HAP-1 (cell line): ENCODE measurements around the gene SOD3.

ENCODE experiments used
- DNase-seq, 2 experiments: peaks; one replicate each; pipeline ENCODE4 v3.0.0-alpha.2; 2016 to 2020; ENCODE audit warnings: low spot score in 2 of 2
- H3K27me3 ChIP-seq: fragments of 250-450 bp; sonication (Bioruptor Pico); 2 replicates; pipeline ENCODE4 v1.5.1; 2020; ENCODE audit warnings: low read depth, mild to moderate bottlenecking, moderate library complexity
- H3K36me3 ChIP-seq: fragments of 250-450 bp; sonication (Bioruptor Pico); replicated peaks from 2 replicates; pipeline ENCODE4 v1.5.1; 2020; ENCODE audit warnings: mild to moderate bottlenecking
- H3K4me1 ChIP-seq: fragments of 250-450 bp; sonication (Bioruptor Pico); 2 replicates; pipeline ENCODE4 v1.5.1; 2020; ENCODE audit warnings: mild to moderate bottlenecking
- H3K4me3 ChIP-seq: fragments of 250-450 bp; sonication (Bioruptor Pico); 2 replicates; pipeline ENCODE4 v1.5.1; 2020; ENCODE audit warnings: mild to moderate bottlenecking, moderate library complexity
- H3K9me3 ChIP-seq: fragments of 250-450 bp; sonication (Bioruptor Pico); 2 replicates; pipeline ENCODE4 v1.5.1; 2020; ENCODE audit warnings: mild to moderate bottlenecking, moderate library complexity
- in situ Hi-C: fragments of 300-500 bp; cut with MboI; formaldehyde crosslinking; loops from 3 replicates; pipeline ENCODE4 v1.14.3; 2020; ENCODE audit warnings: low sequenced_read_pairs, inconsistent platforms, mixed read lengths

SOD3 gene, protein sequence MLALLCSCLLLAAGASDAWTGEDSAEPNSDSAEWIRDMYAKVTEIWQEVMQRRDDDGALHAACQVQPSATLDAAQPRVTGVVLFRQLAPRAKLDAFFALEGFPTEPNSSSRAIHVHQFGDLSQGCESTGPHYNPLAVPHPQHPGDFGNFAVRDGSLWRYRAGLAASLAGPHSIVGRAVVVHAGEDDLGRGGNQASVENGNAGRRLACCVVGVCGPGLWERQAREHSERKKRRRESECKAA

DNA sequence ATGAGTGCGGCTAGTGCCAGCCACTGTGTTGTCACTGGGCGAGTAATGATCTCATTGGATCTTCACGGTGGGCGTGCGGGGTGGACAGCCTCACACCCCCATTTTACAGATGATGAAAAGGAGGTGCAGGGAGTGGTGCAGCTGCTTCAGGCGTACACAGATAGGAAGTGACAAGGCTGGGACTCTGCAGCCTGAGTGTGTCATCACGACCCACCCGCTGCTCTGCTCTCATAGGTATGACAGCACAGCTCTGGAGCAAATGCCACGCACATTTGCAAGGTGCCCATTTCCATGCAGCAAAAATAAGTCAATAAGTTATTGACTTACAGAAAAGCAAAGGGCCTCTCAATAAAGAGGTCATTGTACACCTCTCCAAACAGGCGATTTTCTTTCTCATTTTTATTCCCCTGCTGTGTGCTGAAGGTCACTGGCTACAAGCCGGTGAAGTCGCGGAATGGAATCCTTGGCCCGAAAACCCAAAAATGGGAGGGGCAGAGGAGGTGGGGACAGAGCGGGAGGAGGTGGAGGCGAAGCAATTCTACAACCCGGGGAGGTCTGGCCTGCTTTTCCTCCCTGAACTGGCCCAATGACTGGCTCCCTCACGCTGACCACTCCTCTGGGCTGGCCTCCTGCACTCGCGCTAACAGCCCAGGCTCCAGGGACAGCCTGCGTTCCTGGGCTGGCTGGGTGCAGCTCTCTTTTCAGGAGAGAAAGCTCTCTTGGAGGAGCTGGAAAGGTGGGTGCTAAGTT, at the start of gene SOD3:
Gene SOD3 (plus strand): TSS at position 658 of the 750 bp plus-strand sequence. CDS start 3,949 bp downstream, outside the sequence.
- H3K4me1 ChIP-seq: no peaks in the 10 kb centered on the region
- H3K36me3 ChIP-seq: no peaks in the 10 kb centered on the region
- in situ Hi-C loops: no loop called here
- no peak for DNase-seq
- no peak within 1 kb of the TSS for H3K4me3 ChIP-seq
- H3K9me3 ChIP-seq: no peaks in the 10 kb centered on the region
- H3K27me3 ChIP-seq: no peaks in the 10 kb centered on the region

DNA sequence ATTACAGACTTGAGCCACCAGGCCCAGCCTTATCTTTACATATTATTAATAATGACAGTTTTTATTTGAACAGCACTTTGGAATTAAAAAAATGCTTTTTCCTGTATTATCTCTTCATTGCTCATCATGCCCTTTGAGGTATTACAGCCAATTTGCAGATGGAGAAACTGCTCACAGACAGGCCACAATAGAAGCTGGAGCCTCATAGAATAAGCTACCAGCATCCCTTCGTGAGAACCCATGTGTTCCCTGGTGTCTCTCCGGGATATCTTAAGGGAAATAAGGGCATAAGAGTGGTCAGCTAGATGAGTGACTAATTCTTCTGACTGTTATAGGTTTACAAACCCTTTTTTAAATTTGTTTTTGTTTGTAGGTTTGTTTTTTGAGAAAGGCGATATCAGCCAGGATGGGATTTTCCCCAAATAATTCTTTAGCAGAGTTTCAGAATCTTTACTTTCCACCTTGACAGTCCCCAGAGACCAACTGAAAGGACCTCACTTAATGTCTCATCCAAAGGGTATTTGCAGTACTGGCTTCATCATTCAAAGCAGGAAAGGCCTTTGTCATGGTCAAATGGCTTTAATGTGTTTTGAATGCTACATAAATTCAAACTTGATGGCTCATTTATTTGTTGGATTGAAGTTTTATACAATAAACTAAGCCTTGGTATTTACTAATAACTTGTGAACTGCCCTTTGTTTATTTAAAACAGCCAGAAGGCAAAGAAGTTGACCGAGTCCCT, 48.0 kb upstream of the SOD3 start:
- DNase-seq: no peak
- no peak overlapping the region for H3K4me3 ChIP-seq
- no peaks in the 10 kb centered on the region for H3K36me3 ChIP-seq
- H3K4me1 ChIP-seq: no peaks in the 10 kb centered on the region
- no peaks in the 10 kb centered on the region for H3K27me3 ChIP-seq
- H3K9me3 ChIP-seq: no peaks in the 10 kb centered on the region
- in situ Hi-C loops: no loop called here

DNA sequence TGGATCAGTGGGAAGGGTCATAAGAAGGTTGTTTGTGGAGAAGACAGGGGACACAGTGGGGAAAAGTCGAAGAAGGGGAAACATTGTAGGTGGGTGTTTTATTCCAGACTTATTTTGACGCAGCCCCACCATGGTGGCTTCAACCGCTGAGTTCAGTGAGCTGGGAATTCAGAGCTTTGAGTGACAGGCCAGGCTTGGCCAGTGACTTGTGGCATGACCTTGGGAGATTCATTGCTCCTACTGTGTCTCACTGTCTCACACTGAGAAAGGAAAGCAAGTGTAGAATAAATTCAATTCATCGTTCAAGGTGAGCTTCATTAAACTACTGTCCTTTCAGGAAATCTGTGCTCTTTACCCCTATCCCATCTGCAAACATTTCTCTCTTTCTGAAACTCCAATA, 47.4 kb upstream of the SOD3 start:
- no peaks in the 10 kb centered on the region for H3K9me3 ChIP-seq
- in situ Hi-C loops: no loop called here
- H3K36me3 ChIP-seq: no peaks in the 10 kb centered on the region
- H3K4me1 ChIP-seq: no peaks in the 10 kb centered on the region
- DNase-seq: no peak
- no peaks in the 10 kb centered on the region for H3K27me3 ChIP-seq
- no peak overlapping the region for H3K4me3 ChIP-seq

DNA sequence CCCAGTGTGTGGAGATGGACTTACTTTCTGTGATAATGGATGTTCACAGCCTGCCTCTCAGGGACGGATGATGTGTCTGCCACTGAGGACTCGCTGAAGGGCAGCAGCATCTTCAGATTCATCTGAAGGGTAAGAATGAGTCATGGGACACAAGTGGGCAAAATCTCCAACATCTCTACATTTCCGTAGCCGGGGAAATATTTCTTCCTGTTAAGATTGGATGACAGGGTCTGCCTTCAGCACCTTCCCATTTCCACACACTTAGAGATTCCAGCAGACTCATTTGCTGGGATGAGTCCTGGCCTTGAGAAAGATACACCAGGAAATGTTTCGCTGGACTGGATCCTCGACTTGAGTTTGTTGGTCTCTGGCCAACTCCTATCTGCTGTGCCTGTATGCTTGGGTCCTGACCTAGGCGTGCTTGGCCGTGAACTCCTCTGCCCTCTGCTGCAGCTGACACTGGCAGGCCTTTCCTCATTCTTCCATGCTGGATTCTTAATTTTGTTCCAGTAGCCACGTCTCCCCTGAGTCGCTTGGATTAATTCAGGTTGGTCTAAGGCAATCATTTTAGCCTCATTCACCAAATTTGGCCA, 46.5 kb upstream of the SOD3 start:
- Histone ChIP-seq H3K9me3 (no peaks in the 10 kb centered on the region), H3K36me3 (no peaks in the 10 kb centered on the region), H3K27me3 (no peaks in the 10 kb centered on the region), H3K4me3 (no peak overlapping the region), H3K4me1 (no peaks in the 10 kb centered on the region)
- in situ Hi-C loops: no loop called here
- DNase-seq: no peak

DNA sequence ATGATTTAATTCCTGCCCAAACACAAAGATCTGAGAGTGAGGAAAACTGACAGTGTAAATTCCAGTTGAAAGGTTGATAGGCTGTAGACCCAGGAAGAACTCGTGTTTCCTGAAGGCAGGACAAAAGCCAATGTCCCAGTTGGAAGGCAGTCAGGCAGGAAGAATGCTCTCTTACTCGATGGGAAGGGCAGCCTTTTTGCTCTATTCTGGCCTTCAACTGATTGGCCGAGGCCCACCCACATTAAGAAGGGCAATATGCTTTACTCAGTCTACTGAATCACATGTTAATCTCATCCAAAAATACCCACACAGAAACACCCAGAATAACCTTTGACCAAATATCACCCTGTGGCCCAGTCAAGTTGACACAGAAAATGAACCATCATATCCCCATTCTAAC, 45.3 kb upstream of the SOD3 start:
- no peak for DNase-seq
- Histone ChIP-seq H3K9me3 (no peaks in the 10 kb centered on the region), H3K4me1 (no peaks in the 10 kb centered on the region), H3K4me3 (no peak overlapping the region), H3K36me3 (no peaks in the 10 kb centered on the region), H3K27me3 (no peaks in the 10 kb centered on the region)
- in situ Hi-C loops: no loop called here

DNA sequence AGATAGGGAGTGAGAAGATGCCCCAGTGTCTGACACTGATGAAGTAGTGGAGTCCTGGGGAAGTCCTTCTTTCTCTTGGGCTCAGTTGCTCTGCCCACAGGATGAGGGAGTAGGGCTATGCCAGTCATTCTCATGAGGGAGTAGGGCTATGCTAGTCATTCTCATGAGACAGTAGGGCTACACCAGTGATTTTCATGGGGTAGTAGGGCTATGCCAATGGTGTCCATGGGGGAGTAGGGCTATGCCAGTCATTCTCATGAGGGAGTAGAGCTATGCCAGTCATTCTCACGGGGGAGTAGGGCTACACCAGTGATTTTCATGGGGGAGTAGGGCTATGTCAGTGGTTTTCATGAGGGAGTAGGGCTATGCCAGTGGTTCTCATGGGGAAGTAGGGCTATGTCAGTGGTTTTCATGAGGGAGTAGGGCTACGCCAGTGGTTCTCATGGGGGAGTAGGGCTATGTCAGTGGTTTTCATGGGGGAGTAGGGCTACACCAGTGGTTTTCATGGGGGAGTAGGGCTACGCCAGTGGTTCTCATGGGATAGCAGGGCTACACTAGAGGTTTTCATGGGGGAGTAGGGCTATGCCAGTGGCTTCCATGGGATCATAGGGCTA, 43.3 kb upstream of the SOD3 start:
- no peaks in the 10 kb centered on the region for H3K36me3 ChIP-seq
- no peaks in the 10 kb centered on the region for H3K4me1 ChIP-seq
- no peak overlapping the region for H3K4me3 ChIP-seq
- DNase-seq: no peak
- no peaks in the 10 kb centered on the region for H3K27me3 ChIP-seq
- no peaks in the 10 kb centered on the region for H3K9me3 ChIP-seq
- in situ Hi-C loops: no loop called here

DNA sequence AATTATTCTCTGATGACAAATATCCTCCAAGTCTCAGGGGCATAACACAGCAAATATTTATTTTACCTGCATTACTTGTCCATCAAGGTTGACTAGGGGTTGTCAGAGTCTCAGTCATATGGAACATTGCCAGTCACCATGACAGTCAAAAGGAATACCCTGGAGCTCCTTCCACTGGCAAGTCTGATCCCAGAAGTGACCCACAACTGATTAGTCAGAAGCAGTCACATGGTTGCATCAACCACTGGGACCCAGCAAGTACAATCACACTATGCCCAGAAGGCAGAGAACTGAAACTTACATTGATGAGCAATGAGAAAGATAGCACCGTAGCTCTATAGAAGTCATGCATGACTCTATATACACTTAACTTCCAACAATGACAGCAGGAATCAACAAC, 41.9 kb upstream of the SOD3 start:
- Histone ChIP-seq H3K4me1 (no peaks in the 10 kb centered on the region), H3K9me3 (no peaks in the 10 kb centered on the region), H3K4me3 (no peak overlapping the region), H3K27me3 (no peaks in the 10 kb centered on the region), H3K36me3 (no peaks in the 10 kb centered on the region)
- in situ Hi-C loops: no loop called here
- no peak for DNase-seq

DNA sequence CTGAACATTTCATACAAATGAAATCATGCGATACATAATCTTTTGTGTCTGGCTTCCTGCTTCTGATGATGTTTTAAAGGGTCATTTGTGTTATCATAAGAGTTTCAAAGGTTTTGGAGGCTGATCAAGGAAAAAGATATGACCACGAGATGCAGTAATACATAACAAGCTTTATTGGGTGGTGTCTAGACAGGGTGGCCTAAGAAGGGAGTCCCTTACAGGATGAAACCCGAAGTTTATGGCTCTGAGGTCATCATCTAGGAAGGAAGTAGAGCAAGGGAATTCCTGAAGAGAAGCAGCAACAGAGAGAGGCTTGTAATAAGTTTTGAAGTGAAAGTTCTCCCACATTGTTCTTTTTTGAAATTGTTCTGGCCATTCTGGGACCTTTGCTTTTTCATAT, 40.8 kb upstream of the SOD3 start:
- DNase-seq: no peak
- H3K4me1 ChIP-seq: no peaks in the 10 kb centered on the region
- H3K9me3 ChIP-seq: no peaks in the 10 kb centered on the region
- H3K36me3 ChIP-seq: no peaks in the 10 kb centered on the region
- in situ Hi-C loops: no loop called here
- no peak overlapping the region for H3K4me3 ChIP-seq
- no peaks in the 10 kb centered on the region for H3K27me3 ChIP-seq

DNA sequence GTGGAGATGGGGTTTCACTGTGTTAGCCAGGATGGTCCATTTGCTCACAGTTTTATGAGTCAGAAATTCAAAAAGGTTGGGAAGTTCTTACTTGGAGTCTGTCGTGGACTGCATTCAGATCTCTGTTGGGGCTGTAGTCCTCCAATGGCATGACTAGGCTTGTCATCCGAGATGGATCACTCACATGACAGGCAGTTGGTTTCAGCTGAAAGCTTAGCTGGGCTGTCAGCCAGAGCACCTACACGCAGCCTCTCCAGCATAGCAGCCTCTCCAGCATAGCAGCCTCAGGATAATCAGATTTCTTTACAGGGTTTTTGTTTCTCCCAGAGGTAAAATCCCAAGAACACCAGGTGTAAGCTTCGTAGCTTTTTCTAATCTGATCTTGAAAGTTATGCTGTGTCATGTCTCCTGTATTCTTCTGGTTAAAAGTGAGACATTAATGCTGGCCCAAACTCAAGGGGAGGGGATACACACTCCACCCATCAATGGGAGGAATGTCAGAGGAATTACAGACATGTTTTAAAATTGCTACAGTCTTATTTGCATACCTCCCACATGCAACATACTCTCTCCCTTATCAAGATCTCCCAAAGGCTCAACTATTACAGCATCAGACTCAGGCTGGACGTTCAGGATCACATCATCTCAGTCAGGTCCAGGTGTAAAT, 31.6 kb upstream of the SOD3 start:
- Histone ChIP-seq H3K4me1 (no peaks in the 10 kb centered on the region), H3K4me3 (no peak overlapping the region), H3K27me3 (no peaks in the 10 kb centered on the region), H3K36me3 (no peaks in the 10 kb centered on the region), H3K9me3 (no peaks in the 10 kb centered on the region)
- in situ Hi-C loops: no loop called here
- DNase-seq: no peak

DNA sequence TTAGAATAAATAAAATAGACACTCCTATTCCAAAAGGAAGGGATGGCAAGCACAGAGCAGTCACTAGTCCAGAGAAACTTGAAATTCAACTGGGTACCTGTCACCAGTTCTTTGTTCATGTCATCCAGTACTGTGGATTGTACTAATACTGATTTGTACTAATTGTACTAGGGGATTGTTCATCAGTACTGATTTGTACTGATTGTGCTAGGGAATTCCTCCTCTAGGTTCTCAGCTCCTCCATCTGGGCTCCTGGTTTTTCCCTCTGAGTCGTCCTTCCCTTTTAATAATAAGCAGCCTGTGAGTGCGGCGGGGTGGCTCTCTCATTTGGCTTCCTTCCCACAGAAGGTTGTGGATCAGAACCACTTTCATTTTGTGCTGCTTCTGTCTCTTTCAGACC, 31.0 kb upstream of the SOD3 start:
- in situ Hi-C loops: no loop called here
- DNase-seq: no peak
- no peaks in the 10 kb centered on the region for H3K9me3 ChIP-seq
- no peaks in the 10 kb centered on the region for H3K36me3 ChIP-seq
- no peak overlapping the region for H3K4me3 ChIP-seq
- H3K4me1 ChIP-seq: no peaks in the 10 kb centered on the region
- H3K27me3 ChIP-seq: no peaks in the 10 kb centered on the region

DNA sequence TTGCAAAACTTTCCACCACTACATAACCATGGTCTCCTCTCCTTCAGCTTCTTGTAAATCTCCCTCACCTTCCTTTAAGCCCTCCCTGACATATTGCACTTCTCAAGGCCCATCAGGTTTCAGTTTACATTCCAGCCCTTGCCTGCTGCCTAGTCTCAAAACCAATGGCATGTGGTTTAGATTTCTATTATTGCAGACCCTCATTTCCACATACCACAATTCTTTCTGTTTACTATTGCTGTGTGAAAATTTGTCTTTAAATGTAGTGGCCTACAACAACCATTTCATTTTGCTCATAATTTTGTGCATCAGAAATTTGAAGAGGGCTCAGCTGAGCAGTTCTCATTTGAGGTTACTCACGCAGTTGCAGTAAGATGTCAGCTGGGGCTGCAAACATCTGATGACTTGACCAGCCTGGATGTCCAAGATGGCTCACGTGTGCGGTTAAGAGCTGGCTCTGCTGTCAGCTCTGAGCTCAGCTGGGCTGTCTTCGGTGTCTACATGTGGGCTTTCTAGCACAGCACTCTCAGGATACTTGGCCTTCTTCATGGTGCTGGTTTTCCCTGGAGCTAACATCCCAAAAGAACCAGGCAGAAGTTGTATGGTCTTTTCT, 29.9 kb upstream of the SOD3 start:
- H3K4me3 ChIP-seq: no peak overlapping the region
- H3K4me1 ChIP-seq: no peaks in the 10 kb centered on the region
- no peaks in the 10 kb centered on the region for H3K36me3 ChIP-seq
- H3K9me3 ChIP-seq: no peaks in the 10 kb centered on the region
- no peaks in the 10 kb centered on the region for H3K27me3 ChIP-seq
- in situ Hi-C loops: no loop called here
- DNase-seq: no peak

DNA sequence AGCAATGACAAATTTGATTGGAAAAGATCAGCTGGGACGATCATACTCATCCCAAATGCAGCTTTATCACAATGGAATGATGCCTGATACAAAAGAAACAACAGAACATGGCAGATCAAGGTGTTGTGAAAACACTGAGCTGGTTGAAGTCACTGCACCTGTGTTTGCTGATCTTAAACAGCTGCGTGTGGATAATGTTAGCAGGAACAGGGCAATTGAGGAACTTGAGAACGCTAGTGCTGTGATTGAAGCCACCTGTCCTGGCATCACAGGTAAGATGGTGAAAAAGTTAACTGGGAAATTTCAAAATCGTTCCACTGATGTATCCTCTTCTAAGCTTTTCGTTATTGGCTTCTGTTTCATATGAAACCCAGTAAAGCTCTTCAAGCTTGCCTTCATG, 27.4 kb upstream of the SOD3 start:
- DNase-seq: no peak
- H3K4me3 ChIP-seq: no peak overlapping the region
- in situ Hi-C loops: no loop called here
- H3K4me1 ChIP-seq: no peaks in the 10 kb centered on the region
- no peaks in the 10 kb centered on the region for H3K36me3 ChIP-seq
- no peaks in the 10 kb centered on the region for H3K9me3 ChIP-seq
- no peaks in the 10 kb centered on the region for H3K27me3 ChIP-seq

DNA sequence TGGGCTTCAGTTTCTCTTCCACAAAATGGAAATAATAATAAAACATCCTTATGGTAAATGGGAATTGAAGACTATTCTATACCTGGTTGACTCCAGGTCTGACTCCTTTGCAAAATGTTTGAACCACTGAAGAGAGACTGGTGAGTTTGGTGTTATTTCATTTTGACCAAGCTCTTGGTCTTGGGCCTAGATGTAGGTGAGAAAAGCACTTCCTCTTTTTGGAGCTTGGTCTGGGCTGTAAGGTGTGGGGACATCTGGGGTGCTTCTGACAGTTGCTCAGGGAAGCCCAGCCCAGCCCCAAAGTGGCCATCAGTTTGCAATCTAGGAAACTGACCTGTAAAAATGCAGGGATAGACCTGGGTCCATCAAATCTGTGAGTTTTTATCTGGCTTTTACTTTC, 26.8 kb upstream of the SOD3 start:
- Histone ChIP-seq H3K9me3 (no peaks in the 10 kb centered on the region), H3K27me3 (no peaks in the 10 kb centered on the region), H3K4me3 (no peak overlapping the region), H3K36me3 (no peaks in the 10 kb centered on the region), H3K4me1 (no peaks in the 10 kb centered on the region)
- no peak for DNase-seq
- in situ Hi-C loops: no loop called here
